ENCODE data around the gene WBP1L.

WBP1L gene

GRCh38 chr10:102712843-102713538 lies 30.8 kb upstream of the WBP1L start (continued):
- no peak for TF ChIP-seq ZNF830 (tag by site-specific recombination; IDR thresholded peaks at IDR 0.05; ENCODE audit: low read depth)
- TF ChIP-seq, protein P1, sequence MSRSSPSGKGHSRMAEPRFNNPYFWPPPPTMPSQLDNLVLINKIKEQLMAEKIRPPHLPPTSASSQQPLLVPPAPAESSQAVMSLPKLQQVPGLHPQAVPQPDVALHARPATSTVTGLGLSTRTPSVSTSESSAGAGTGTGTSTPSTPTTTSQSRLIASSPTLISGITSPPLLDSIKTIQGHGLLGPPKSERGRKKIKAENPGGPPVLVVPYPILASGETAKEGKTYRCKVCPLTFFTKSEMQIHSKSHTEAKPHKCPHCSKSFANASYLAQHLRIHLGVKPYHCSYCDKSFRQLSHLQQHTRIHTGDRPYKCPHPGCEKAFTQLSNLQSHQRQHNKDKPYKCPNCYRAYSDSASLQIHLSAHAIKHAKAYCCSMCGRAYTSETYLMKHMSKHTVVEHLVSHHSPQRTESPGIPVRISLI (tag by site-specific recombination; IDR thresholded peaks at IDR 0.05) = peak; percentile 98
- TF ChIP-seq ZNF350 (tag by site-specific recombination; IDR thresholded peaks at IDR 0.05) = no peak
- no peak for TF ChIP-seq ZBTB26 (tag by site-specific recombination; optimal IDR thresholded peaks at IDR 0.05)
- TF ChIP-seq, protein P2, sequence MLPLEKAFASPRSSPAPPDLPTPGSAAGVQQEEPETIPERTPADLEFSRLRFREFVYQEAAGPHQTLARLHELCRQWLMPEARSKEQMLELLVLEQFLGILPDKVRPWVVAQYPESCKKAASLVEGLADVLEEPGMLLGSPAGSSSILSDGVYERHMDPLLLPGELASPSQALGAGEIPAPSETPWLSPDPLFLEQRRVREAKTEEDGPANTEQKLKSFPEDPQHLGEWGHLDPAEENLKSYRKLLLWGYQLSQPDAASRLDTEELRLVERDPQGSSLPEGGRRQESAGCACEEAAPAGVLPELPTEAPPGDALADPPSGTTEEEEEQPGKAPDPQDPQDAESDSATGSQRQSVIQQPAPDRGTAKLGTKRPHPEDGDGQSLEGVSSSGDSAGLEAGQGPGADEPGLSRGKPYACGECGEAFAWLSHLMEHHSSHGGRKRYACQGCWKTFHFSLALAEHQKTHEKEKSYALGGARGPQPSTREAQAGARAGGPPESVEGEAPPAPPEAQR (tag by site-specific recombination; IDR thresholded peaks at IDR 0.05) = no peak
- peak; percentile 2; the same call in 1 of the 2 replicates for TF ChIP-seq PRDM1 (tag by site-specific recombination; IDR thresholded peaks at IDR 0.05)

DNA sequence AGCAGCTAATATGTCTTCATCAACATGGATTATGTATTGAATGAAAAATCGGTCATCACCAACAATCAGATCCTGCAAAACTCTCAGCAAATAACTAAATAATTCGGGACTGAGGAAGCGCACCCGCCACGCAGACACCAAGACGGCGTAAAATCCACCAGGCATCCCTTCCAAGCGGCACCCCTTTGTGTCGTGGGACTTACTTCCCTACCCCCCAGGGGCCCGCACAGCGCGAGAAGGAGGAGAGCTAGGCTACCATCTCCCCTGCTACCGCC lies 30.3 kb upstream of the WBP1L start:
- TF ChIP-seq ZBTB48 (tag by site-specific recombination; IDR thresholded peaks at IDR 0.05) = no peak
- no peak; the same call in 1 of the 2 replicates for TF ChIP-seq ZNF433 (tag by site-specific recombination; IDR thresholded peaks at IDR 0.05; ENCODE audit: low read depth)
- TF ChIP-seq GLIS1 (tag by site-specific recombination; IDR thresholded peaks at IDR 0.05) = peak; percentile 78
- no peak for TF ChIP-seq ZNF112 (tag by site-specific recombination; IDR thresholded peaks at IDR 0.05)
- TF ChIP-seq ZNF335 (tag by site-specific recombination; conservative IDR thresholded peaks at IDR 0.05) = peak; percentile 72
- TF ChIP-seq ZBTB17 (tag by site-specific recombination; IDR thresholded peaks at IDR 0.05) = peak; percentile 94
- TF ChIP-seq ZNF366 (tag by site-specific recombination; conservative IDR thresholded peaks at IDR 0.05) = 0 out of 2 replicates have a peak, but pooled peaks have one; percentile 27
- Histone ChIP-seq H3K4me1 (ENCODE audit: control insufficient read depth, insufficient read depth, low read length) (peaks cover 24% of the 10 kb centered on the region), H3K9me3 (ENCODE audit: control insufficient read depth, insufficient read depth, low read depth, low read length) (no peaks in the 10 kb centered on the region), H3K27ac (ENCODE audit: extremely low read depth, low read depth, low read length) (peak overlapping the region; percentile 65), H3K4me3 (ENCODE audit: low read depth, low read length) (peak overlapping the region; percentile 65), H3K36me3 (ENCODE audit: control insufficient read depth in 2 of 2, insufficient read depth in 1 of 2, low read length in 2 of 2) (peaks cover 0 to 3% of the 10 kb centered on the region in 2 experiments; a peak in 2 of 3 replicates)
- ChIA-PET POLR2A (interaction anchor here (0.8 to 2.9 kb wide), 14 partner anchors 13 to 479 kb away, joined by 3 to 24 read pairs (median 5); partner anchors contain the start of genes ACTR1A, TRIM8 and WBP1L), CTCF (interaction anchor here (0.6 to 6.7 kb wide), 7 partner anchors 14 to 484 kb away, joined by 3 to 57 read pairs (median 3); no protein-coding TSS in a partner anchor)

DNA sequence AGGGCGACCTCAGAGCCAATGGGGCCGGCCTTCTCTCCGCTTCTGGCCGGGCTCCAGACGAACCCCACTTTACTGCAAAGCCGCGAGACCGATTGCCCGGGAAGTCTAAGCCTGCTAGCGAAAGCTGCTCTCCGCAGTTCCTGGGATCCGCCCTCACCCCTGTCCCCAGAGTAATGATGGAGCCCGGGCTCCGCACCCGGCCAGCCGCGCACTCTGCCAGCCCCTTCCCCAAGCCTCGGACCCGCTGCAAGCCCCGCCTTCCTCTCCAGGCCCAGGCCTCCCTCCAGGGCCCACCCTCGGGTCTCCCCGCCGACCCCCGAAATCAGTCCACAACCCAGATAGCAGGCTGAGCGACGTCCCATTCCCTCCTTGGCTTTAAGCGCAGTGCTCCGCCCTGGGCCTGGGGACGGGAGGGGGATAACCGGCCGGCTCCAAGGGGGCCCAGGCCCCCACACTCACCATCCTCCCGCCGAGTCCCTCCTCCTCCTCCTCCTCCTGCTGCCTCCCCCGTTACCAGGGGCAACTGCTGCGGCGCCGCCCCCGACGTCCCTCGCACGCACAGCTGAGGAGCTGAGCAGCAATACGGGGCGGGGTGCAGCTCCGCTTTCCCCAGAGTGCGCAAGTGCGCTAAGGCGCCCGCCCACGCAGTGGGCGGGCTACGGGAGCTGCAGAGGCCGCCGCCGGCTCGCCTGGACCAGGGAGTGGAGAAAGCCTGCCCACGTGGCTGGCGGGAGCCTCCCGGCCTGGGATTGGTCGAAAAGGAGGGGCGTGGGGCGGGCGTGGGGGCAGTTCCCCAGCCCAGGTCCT lies 29.7 kb upstream of the WBP1L start, which contains the start of gene ARL3:
ARL3 (minus strand) TSS at position 584 of the 807 bp plus-strand sequence; CDS start at position 462, 122 bp downstream.
- H3K4me1 ChIP-seq (ENCODE audit: control insufficient read depth, insufficient read depth, low read length) = peaks cover 24% of the 10 kb centered on the region
- POLR2A ChIA-PET = interaction anchor here (0.6 to 2.9 kb wide), 21 partner anchors 11 to 478 kb away, joined by 3 to 24 read pairs (median 5); partner anchors contain the start of genes ACTR1A, CNNM2, CYP17A1 and TRIM8
- H3K36me3 ChIP-seq (ENCODE audit: control insufficient read depth in 2 of 2, insufficient read depth in 1 of 2, low read length in 2 of 2) = peaks cover 0 to 3% of the 10 kb centered on the region in 2 experiments; a peak in 2 of 3 replicates
- peak within 1 kb of the TSS; percentile 65 for H3K4me3 ChIP-seq (ENCODE audit: low read depth, low read length)
- H3K9me3 ChIP-seq (ENCODE audit: control insufficient read depth, insufficient read depth, low read depth, low read length) = no peaks in the 10 kb centered on the region
- peak within 1 kb of the TSS; percentile 83 for H3K27ac ChIP-seq (ENCODE audit: extremely low read depth, low read depth, low read length)
- CTCF ChIA-PET = interaction anchor here (0.5 to 6.7 kb wide), 13 partner anchors 10 to 663 kb away, joined by 3 to 57 read pairs (median 3); no protein-coding TSS in a partner anchor
- 0 out of 2 replicates have a peak, but pooled peaks have one; percentile 8 for TF ChIP-seq ZNF239 (tag by site-specific recombination; IDR thresholded peaks at IDR 0.05)
- TF ChIP-seq ZNF394 (tag by site-specific recombination; IDR thresholded peaks at IDR 0.05; ENCODE audit: borderline replicate concordance) = peak; percentile 30
- peak; percentile 96 for TF ChIP-seq ZNF341 (tag by site-specific recombination; IDR thresholded peaks at IDR 0.05; ENCODE audit: low read depth)
- TF ChIP-seq ZNF138 (tag by site-specific recombination; IDR thresholded peaks at IDR 0.05; ENCODE audit: borderline replicate concordance) = no peak
- TF ChIP-seq, protein P3, sequence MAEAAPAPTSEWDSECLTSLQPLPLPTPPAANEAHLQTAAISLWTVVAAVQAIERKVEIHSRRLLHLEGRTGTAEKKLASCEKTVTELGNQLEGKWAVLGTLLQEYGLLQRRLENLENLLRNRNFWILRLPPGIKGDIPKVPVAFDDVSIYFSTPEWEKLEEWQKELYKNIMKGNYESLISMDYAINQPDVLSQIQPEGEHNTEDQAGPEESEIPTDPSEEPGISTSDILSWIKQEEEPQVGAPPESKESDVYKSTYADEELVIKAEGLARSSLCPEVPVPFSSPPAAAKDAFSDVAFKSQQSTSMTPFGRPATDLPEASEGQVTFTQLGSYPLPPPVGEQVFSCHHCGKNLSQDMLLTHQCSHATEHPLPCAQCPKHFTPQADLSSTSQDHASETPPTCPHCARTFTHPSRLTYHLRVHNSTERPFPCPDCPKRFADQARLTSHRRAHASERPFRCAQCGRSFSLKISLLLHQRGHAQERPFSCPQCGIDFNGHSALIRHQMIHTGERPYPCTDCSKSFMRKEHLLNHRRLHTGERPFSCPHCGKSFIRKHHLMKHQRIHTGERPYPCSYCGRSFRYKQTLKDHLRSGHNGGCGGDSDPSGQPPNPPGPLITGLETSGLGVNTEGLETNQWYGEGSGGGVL (tag by site-specific recombination; IDR thresholded peaks at IDR 0.05) = peak; percentile 100
- TF ChIP-seq KLF16 (tag by site-specific recombination; IDR thresholded peaks at IDR 0.05) = peak; percentile 79
